ENCODE results near the gene CETN3. TPM values are rescaled to one million over a fixed set of nuclear protein-coding genes. Genes with fewer than 3 reads are reported as not detected.

The CETN3 gene
- 65.5 TPM for polyA plus RNA-seq (2012; ENCODE audit: missing spikeins)

- FAIRE-seq (peak; percentile 98), DNase-seq (ENCODE audit: insufficient read length) (peak; percentile 52)
- TF ChIP-seq POLR2A (IDR thresholded peaks at IDR 0.05; ENCODE audit: low read depth, low read length) (peak; percentile 94), TAF1 (IDR thresholded peaks at IDR 0.05; ENCODE audit: borderline replicate concordance, low read depth, low read length) (peak; percentile 85), POLR2AphosphoS5 (IDR thresholded peaks at IDR 0.05; ENCODE audit: low read depth, low read length) (peak; percentile 95)
Measured at GRCh38 chr5:90409318-90410177, at the start of gene CETN3. TSS of gene CETN3 (minus strand) at chr5:90409756. CDS start at chr5:90409661, 95 bp downstream.

- FAIRE-seq (no peak), DNase-seq (ENCODE audit: insufficient read length) (no peak)
- TF ChIP-seq TAF1 (IDR thresholded peaks at IDR 0.05; ENCODE audit: borderline replicate concordance, low read depth, low read length) (no peak), POLR2AphosphoS5 (IDR thresholded peaks at IDR 0.05; ENCODE audit: low read depth, low read length) (no peak), POLR2A (IDR thresholded peaks at IDR 0.05; ENCODE audit: low read depth, low read length) (no peak)
Measured at GRCh38 chr5:90446961-90447360, 37.4 kb upstream of the CETN3 start.

- FAIRE-seq (no peak), DNase-seq (ENCODE audit: insufficient read length) (no peak)
- TF ChIP-seq POLR2AphosphoS5 (IDR thresholded peaks at IDR 0.05; ENCODE audit: low read depth, low read length) (no peak), TAF1 (IDR thresholded peaks at IDR 0.05; ENCODE audit: borderline replicate concordance, low read depth, low read length) (no peak), POLR2A (IDR thresholded peaks at IDR 0.05; ENCODE audit: low read depth, low read length) (no peak)
Measured at GRCh38 chr5:90440644-90441043, 31.1 kb upstream of the CETN3 start.

GRCh38 chr5:90438100-90438499 is 28.5 kb upstream of the CETN3 start:
- FAIRE-seq (peak; percentile 33), DNase-seq (ENCODE audit: insufficient read length) (no peak)
- TF ChIP-seq POLR2AphosphoS5 (IDR thresholded peaks at IDR 0.05; ENCODE audit: low read depth, low read length) (no peak), TAF1 (IDR thresholded peaks at IDR 0.05; ENCODE audit: borderline replicate concordance, low read depth, low read length) (no peak), POLR2A (IDR thresholded peaks at IDR 0.05; ENCODE audit: low read depth, low read length) (no peak)

GRCh38 chr5:90437663-90438062 is 28.1 kb upstream of the CETN3 start:
- TF ChIP-seq POLR2A (IDR thresholded peaks at IDR 0.05; ENCODE audit: low read depth, low read length) (no peak), POLR2AphosphoS5 (IDR thresholded peaks at IDR 0.05; ENCODE audit: low read depth, low read length) (no peak), TAF1 (IDR thresholded peaks at IDR 0.05; ENCODE audit: borderline replicate concordance, low read depth, low read length) (no peak)
- no peak for FAIRE-seq
- no peak for DNase-seq (ENCODE audit: insufficient read length)

GRCh38 chr5:90434116-90434714 is 24.7 kb upstream of the CETN3 start:
- TF ChIP-seq TAF1 (IDR thresholded peaks at IDR 0.05; ENCODE audit: borderline replicate concordance, low read depth, low read length) (no peak), POLR2AphosphoS5 (IDR thresholded peaks at IDR 0.05; ENCODE audit: low read depth, low read length) (no peak), POLR2A (IDR thresholded peaks at IDR 0.05; ENCODE audit: low read depth, low read length) (no peak)
- FAIRE-seq (peak; percentile 61), DNase-seq (ENCODE audit: insufficient read length) (no peak)

- no peak for DNase-seq (ENCODE audit: insufficient read length)
- no peak for FAIRE-seq
- TF ChIP-seq POLR2AphosphoS5 (IDR thresholded peaks at IDR 0.05; ENCODE audit: low read depth, low read length) (no peak), POLR2A (IDR thresholded peaks at IDR 0.05; ENCODE audit: low read depth, low read length) (no peak), TAF1 (IDR thresholded peaks at IDR 0.05; ENCODE audit: borderline replicate concordance, low read depth, low read length) (no peak)
Measured at GRCh38 chr5:90424245-90424644, 14.7 kb upstream of the CETN3 start.

- no peak for TF ChIP-seq POLR2A (IDR thresholded peaks at IDR 0.05; ENCODE audit: low read depth, low read length)
- TF ChIP-seq POLR2AphosphoS5 (IDR thresholded peaks at IDR 0.05; ENCODE audit: low read depth, low read length), result no peak
- no peak for TF ChIP-seq TAF1 (IDR thresholded peaks at IDR 0.05; ENCODE audit: borderline replicate concordance, low read depth, low read length)
- DNase-seq (ENCODE audit: insufficient read length) (no peak), FAIRE-seq (no peak)
Measured at GRCh38 chr5:90421136-90421535, 11.6 kb upstream of the CETN3 start.

- TF ChIP-seq TAF1 (IDR thresholded peaks at IDR 0.05; ENCODE audit: borderline replicate concordance, low read depth, low read length), result no peak
- no peak for TF ChIP-seq POLR2AphosphoS5 (IDR thresholded peaks at IDR 0.05; ENCODE audit: low read depth, low read length)
- no peak for TF ChIP-seq POLR2A (IDR thresholded peaks at IDR 0.05; ENCODE audit: low read depth, low read length)
- DNase-seq (ENCODE audit: insufficient read length), result no peak
- no peak for FAIRE-seq
Measured at GRCh38 chr5:90418214-90418613, 8.7 kb upstream of the CETN3 start.

GRCh38 chr5:90410178-90410762 is 714 bp upstream of the CETN3 start:
- DNase-seq (ENCODE audit: insufficient read length), result no peak
- TF ChIP-seq POLR2AphosphoS5 (IDR thresholded peaks at IDR 0.05; ENCODE audit: low read depth, low read length) (no peak), TAF1 (IDR thresholded peaks at IDR 0.05; ENCODE audit: borderline replicate concordance, low read depth, low read length) (no peak), POLR2A (IDR thresholded peaks at IDR 0.05; ENCODE audit: low read depth, low read length) (no peak)
- no peak for FAIRE-seq

GRCh38 chr5:90408571-90409317 is 812 bp downstream of the CETN3 start:
- peak; percentile 17 for FAIRE-seq
- no peak for DNase-seq (ENCODE audit: insufficient read length)
- no peak for TF ChIP-seq POLR2AphosphoS5 (IDR thresholded peaks at IDR 0.05; ENCODE audit: low read depth, low read length)
- TF ChIP-seq TAF1 (IDR thresholded peaks at IDR 0.05; ENCODE audit: borderline replicate concordance, low read depth, low read length), result peak; percentile 91; the same call in 1 of the 2 replicates

Measured in GM12892 (cell line).